Glomerular endothelial cell (primary cell): ENCODE data around the gene TNNC2. TPM values are rescaled to one million over a fixed set of nuclear protein-coding genes. Genes with fewer than 3 reads are reported as not detected.
"Not testable (repeated sequence)": the region's sequence is repeated elsewhere in the genome, so short reads cannot be mapped to it uniquely, and the experiment has no call there.

Experiments used
- DNase-seq: peaks from one replicate; pipeline ENCODE4 v3.0.0-alpha.2; 2011; ENCODE audit warnings: low read depth, low spot score; ENCODE audit errors: extremely low read depth
- total RNA-seq: library from RNA; depleted of rRNA; stranded (reverse); fragments of >200 nt; gene quantifications from 2 replicates; pipeline ENCODE4 v1.2.3, GENCODE V29; 2015

TNNC2 gene
- total RNA-seq, 1 donor from 2014 or later: not detected

DNA sequence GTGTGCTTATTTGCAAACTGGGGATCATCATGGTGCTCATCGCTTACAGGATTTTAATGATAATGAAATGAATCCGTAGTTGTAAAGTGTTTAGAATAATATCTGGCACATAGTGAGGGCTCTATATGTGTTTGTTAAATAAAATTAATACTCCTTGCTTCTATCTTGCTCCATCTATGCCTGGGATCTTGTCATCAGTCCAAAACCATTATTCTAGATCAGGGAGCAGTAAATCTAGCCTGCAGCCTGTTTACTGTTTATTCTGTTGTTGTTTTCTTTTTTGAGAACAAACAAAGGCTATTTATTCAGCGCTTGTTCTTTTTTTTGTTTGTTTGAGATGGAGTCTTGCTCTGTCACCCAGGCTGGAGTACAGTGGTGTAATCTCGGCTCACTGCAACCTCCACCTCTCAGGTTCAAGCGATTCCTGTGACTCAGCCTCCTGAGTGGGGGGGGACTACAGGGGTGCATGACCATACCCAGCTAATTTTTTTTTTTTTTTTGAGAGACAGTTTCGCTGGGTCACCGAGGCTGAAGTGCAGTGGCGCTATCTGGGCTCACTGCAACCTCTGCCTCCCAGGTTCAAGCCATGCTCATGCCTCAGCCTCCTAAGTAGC, 22.0 kb upstream of the TNNC2 start:
- DNase-seq: no peak

DNA sequence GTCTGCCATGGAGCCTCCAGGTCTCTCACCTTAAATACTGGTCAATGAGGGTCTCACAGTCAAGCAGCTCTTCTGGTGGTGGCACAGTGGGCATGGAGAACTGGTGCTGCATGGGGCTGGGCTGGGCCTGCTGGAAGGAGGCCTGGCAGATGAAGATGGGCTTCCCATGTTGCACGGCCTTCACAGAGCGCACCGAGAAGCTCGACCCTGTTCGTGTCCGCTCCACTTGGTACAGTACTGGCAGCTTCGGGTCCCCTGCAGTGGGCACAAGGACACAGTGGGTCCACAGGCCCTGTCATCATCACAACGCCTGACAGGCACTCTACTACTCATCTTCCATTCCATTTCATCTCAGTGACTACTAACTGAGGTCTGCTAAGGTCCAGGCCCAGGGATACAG, 21.3 kb upstream of the TNNC2 start:
- DNase-seq: no peak

- no peak for DNase-seq
Measured at GRCh38 chr20:45845452-45845851, 18.3 kb upstream of the TNNC2 start.

DNA sequence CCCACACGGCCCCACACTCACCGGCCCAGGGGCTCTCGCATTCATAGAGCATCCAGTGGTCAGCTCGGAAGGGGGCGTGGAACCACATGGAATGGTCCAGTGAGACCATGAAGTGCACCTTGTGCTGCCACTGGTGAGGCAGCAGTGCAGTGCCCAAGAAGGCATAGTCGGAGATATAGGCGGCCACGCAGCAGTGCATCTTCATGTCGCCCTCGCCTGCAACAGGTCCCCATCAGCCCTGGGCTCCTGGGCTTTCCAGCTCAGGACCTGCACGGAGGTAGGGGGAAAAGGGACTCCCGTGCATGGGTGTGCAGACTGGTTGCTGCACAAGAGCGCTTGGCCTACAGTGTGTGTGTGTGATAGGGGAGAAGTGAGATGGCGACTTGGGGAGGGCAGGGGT, 16.4 kb upstream of the TNNC2 start:
- DNase-seq: no peak

DNA sequence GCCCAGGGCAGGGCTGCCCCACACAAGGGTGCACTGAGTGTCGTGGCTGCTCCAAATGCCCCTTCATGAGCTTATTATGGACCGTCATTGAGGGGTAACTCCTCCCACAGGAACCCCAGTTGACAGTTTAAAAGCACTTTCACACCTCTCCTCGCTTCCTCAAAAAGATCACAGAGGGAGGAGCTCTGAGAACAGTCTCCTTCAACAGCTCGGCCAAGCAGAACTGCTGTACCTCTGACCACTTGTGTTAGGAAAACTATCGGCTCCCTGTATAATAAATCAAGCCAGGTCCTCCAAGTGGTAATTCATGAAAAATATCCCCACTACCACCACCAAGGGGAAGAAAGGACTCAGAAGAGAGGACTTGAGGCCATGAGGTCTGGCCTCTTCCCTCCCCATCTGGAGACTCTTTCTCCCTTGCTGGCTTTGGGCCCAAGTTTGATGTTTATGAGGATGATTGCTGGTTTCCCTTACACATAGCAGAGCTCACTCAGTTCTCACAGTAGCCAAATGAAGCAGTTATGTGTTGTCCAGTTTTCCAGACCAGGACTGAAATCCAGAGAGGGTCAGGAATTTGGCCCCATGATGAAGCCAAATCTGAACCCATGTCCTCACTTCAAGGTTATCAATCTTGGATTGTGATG, 15.2 kb upstream of the TNNC2 start:
- no peak for DNase-seq

DNA sequence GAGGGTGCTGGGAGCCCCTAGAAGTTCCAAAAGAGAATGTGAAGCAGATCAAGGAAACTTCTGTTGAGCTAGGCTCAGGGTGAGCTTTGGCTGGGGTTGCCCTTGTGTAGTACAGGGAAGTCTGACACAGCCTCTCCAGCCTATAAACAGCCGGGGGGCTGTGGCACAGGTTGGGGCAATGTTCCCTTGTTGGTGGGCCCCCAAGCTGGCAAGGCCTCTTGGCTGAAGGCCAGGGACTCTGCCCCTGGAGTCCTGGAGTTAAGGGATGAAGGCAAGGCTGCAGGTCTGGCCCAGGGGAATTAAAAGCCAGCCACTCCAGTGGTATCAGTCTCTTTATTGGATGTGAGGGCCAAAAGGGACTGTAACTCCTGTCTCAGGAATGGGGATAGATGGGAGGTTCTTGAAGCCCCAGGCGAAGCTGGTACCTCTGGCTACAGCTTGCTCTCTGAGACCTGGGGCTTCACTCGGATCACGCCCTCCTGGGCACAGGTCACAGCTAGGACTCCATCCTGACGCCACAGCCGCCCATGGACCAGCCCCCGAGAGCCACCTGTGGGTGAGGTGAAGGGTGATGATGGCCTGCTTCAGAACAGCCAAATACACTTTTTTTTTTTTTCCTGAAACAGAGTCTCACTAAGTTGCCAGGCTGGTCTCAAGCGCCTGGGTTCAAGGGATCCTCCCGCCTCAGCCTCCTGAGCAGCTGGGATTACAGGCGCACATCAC, 14.5 kb upstream of the TNNC2 start:
- DNase-seq: no peak

DNA sequence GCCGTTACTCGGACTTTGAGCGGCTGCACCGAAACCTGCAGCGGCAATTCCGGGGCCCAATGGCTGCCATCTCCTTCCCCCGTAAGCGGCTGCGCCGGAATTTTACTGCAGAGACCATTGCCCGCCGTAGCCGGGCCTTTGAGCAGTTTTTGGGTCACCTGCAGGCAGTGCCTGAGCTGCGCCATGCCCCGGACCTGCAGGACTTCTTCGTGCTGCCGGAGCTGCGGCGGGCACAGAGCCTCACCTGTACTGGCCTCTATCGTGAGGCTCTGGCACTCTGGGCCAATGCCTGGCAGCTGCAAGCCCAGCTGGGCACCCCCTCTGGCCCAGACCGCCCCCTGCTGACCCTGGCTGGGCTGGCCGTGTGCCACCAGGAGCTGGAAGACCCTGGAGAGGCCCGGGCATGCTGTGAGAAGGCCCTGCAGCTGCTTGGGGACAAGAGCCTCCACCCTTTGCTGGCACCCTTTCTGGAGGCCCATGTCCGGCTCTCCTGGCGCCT, 13.6 kb upstream of the TNNC2 start:
- no peak for DNase-seq

GRCh38 chr20:45836841-45837240, 9.7 kb upstream of the TNNC2 start:
- no peak for DNase-seq

GRCh38 chr20:45835825-45836224, 8.7 kb upstream of the TNNC2 start:
- DNase-seq: no peak

GRCh38 chr20:45835329-45835765, 8.2 kb upstream of the TNNC2 start:
- DNase-seq: no peak

GRCh38 chr20:45834797-45835161, 7.7 kb upstream of the TNNC2 start:
- DNase-seq: no peak

GRCh38 chr20:45833883-45834796, 7.0 kb upstream of the TNNC2 start:
- DNase-seq: no peak

DNA sequence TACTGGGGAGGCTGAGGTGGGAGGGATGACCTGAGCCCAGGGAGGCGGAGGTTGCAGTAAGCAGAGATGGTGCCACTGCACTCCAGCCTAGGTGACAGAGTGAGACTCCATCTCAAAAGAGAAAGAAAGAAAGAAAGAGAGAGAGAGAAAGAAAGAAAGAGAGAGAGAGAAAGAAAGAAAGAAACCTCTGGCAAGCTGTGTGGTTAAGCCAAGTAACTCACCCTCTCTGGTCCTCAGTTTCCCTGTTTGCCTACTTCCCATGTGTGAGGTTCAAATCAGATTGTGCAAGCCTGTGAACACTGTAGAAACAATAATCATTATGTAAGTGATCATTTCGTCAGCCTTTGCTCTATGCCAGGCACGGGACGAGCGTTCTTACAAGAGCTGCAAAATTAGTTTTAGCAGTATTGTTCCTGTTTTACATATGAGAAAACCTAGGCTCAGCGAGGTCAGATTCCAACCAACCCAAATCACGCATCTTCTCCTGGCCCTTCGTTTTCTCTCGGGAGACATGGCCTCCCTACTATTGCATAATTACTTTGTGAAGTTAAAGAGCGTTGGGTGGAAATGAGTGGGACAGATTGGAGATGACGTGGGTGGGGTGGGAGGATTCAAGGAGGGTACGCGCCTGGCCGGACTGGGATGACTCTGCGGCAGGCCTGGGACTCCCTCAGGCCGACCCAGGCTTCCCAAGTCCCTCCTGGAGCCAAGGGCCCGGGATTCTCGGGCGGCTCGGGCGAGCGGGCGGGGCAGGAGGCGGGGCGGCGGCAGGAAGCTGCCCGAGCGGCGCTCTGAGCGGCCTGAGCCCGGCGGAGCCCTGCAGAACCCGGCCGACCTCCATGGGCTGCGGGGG, 6.1 kb upstream of the TNNC2 start, which contains the start of gene SNX21:
SNX21 (plus strand) TSS at position 770 of the 853 bp plus-strand sequence. CDS start 121 bp downstream, outside the sequence.
- DNase-seq: no peak

GRCh38 chr20:45832619-45833018, 5.5 kb upstream of the TNNC2 start:
- DNase-seq: no peak

- DNase-seq: not testable (repeated sequence)
Measured at GRCh38 chr20:45829673-45830106, 2.6 kb upstream of the TNNC2 start.

DNA sequence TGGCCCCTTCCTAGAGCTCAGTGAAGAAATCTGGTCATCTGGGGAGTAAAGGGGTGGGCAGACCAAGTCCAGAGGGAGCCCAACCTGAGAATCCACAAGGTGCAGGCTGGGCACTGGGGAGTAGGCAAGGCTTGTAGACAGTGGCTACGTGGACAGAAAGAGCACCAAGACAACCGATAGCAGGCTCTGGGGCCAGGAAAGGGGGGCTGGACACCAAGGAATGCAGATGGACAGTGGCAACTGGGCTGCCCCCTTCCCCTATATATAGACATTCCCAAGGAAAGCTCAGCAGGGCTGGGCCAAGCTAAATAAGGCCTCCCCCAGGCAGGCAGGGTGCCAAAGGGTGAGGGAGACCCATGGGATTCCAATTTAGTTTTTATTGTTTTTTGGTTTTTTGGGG, 1.5 kb upstream of the TNNC2 start:
- no peak for DNase-seq

GRCh38 chr20:45827712-45828111, 600 bp upstream of the TNNC2 start:
- DNase-seq: no peak

- no peak for DNase-seq
Measured at GRCh38 chr20:45826381-45827019, 612 bp downstream of the TNNC2 start.
